HUES48 (cell line): ENCODE results near the gene HAL.
A peak's percentile ranks its signal among the peaks of the same experiment; 100 is the strongest.

Source experiments
- H3K27ac ChIP-seq: one replicate; pipeline ENCODE4 v1.7.0; 2013; ENCODE audit warnings: low read depth, low read length, inconsistent platforms
- H3K27me3 ChIP-seq: 2 replicates; pipeline ENCODE4 v1.6.1; 2013; ENCODE audit warnings: mild to moderate bottlenecking, low read length; ENCODE audit not compliant: control insufficient read depth, insufficient read depth
- H3K36me3 ChIP-seq: 2 replicates; pipeline ENCODE4 v1.6.1; 2013; ENCODE audit warnings: low read length; ENCODE audit not compliant: control insufficient read depth, insufficient read depth
- H3K4me1 ChIP-seq: 2 replicates; pipeline ENCODE4 v1.6.1; 2013; ENCODE audit warnings: mild to moderate bottlenecking, low read length; ENCODE audit not compliant: control insufficient read depth, insufficient read depth
- H3K4me3 ChIP-seq: 2 replicates; pipeline ENCODE4 v1.5.1; 2013; ENCODE audit warnings: mild to moderate bottlenecking, low read depth, low read length
- H3K9ac ChIP-seq: 2 replicates; pipeline ENCODE4 v1.6.1; 2013; ENCODE audit warnings: mild to moderate bottlenecking, low read depth, low read length, moderate library complexity
- H3K9me3 ChIP-seq: 2 replicates; pipeline ENCODE4 v1.6.1; 2013; ENCODE audit warnings: low read length; ENCODE audit not compliant: control insufficient read depth, insufficient read depth

The HAL gene

DNA sequence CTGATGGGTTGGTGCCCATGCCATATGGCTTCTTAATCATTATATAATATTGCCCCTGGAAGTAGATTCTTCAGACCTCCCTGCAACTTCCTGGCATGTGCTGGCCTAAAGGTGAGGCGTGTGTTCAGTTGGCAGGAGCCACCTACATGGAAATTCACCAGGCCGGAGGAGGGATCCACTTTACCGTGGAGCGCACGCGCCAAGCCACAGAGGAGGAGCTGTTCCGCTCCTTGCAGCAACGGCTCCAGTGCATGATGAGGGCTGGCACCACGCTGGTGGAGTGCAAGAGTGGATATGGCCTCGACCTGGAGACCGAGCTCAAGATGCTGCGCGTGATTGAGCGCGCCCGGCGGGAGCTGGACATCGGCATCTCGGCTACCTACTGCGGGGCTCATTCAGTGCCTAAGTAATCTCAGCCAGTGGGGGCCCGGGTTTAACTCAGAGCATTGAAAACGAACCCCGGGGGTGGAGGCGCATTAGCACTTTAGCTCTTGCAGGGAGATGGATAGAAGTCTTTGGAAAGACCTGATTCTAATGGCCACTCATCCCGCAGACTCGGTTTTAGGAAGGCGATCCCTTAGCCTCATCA lies 39.5 kb downstream of the HAL start:
- Histone ChIP-seq H3K27me3 (no peaks in the 10 kb centered on the region), H3K36me3 (no peaks in the 10 kb centered on the region), H3K9ac (no peak overlapping the region), H3K27ac (peak overlapping the region; percentile 42), H3K4me1 (peaks cover 10% of the 10 kb centered on the region; the same call in 1 of the 2 replicates), H3K4me3 (no peak overlapping the region; the same call in 1 of the 2 replicates), H3K9me3 (no peaks in the 10 kb centered on the region)

DNA sequence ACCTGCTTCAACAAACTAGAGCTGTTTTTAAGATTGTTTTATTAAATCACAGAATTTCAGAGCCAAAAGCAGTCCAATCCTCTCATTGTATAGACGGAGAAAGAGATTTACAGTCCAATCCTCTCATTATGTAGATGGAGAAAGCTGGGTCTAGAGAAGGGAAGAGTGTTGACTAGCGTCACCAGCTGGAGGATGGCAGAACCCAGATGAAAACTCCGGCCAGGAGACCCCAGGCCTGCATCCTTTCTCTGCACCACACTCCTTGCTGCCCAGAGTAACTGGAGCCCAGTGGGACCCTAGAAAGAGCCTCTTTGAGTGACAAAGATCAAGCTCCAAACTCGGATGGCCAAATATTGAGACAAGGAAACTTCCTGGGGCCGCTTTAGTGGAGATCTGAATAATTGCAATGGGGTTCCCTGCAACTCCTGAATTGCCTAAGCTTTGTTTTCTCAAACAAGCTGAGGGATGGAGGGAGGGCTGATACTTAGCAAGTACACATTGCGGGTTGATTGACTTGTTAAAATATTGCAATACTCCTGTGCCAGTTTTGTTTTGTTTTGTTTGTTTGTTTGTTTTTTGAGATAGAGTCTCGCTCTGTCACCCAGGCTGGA lies 40.5 kb downstream of the HAL start:
- Histone ChIP-seq H3K36me3 (no peaks in the 10 kb centered on the region), H3K9ac (no peak overlapping the region), H3K27ac (no peak overlapping the region), H3K4me3 (no peak overlapping the region), H3K4me1 (peaks cover 10% of the 10 kb centered on the region; the same call in 1 of the 2 replicates), H3K27me3 (no peaks in the 10 kb centered on the region), H3K9me3 (no peaks in the 10 kb centered on the region)

DNA sequence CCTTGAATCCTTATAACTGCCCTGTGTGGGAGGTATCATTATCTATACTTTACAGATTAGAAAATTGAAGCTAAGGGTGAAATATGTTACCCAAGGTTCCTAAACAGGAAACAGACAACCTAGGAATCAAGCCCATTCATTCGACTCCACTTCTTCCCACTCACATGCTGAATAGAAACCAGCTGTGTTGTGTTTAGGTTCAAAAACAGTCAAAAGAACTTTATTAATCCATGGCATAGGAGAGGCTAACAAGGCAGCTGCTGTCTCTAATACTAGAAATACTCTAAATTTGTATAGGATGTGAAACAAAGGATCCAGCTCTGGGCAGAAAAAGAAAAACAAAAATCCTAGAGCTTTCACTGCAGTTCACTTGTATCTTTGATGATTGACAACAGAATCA lies 43.1 kb downstream of the HAL start:
- H3K9ac ChIP-seq = no peak overlapping the region
- peaks cover 20% of the 10 kb centered on the region for H3K4me1 ChIP-seq
- H3K4me3 ChIP-seq = no peak overlapping the region
- no peaks in the 10 kb centered on the region for H3K27me3 ChIP-seq
- H3K27ac ChIP-seq = no peak overlapping the region
- no peaks in the 10 kb centered on the region for H3K9me3 ChIP-seq
- H3K36me3 ChIP-seq = no peaks in the 10 kb centered on the region

DNA sequence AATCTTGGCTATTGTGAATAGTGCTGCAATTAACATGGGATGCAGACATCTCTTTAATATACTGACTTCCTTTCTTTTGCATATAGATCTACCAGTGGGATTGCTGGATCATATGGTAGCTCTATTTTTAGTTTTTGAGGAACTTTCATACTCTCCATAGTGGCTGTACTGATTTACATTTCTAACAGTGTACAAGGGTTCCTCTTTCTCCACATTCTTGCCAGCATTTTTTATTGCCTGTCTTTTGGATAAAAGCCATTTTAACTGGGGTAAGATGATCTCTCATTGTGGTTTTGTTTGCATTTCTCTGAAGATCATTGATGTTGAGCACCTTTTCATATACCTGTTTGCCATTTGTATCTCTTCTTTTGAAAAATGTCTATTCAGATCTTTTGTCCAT lies 44.6 kb downstream of the HAL start:
- no peak overlapping the region for H3K4me3 ChIP-seq
- no peak overlapping the region for H3K9ac ChIP-seq
- H3K9me3 ChIP-seq = no peaks in the 10 kb centered on the region
- H3K4me1 ChIP-seq = peaks cover 14% of the 10 kb centered on the region
- no peak overlapping the region for H3K27ac ChIP-seq
- no peaks in the 10 kb centered on the region for H3K36me3 ChIP-seq
- H3K27me3 ChIP-seq = no peaks in the 10 kb centered on the region

DNA sequence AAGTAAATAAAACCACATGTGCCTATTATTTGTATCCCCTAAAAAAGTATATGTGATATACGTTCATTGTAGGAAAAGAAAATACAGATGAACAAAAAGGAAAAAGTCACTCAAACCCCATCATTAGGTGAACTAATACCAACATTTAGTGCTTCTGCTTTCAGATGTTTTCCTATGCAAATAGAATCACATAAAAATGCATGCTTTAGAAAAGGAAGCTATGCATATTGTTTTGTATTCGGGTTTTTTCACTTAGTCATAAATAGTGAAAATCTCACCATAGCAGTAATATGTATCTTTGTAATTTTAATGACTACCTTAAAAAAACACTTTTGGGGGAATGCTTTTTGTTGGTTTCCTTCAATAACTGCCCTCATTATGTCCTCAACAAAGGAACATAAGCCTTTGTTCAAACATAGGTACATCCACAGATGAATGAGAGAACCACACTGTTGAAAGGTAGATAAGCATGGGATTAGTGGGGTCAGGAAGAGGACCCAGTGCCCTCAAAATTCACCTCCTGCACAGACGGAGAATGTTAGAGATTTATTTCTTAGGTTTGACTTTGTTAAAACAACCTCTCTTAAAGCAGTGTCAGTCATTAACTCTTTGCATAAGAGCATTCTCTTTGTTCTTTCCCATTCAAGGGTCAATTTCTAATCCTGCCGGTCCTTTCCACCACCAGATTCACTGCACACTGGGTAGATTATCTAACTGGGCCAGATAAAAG lies 46.5 kb downstream of the HAL start:
- Histone ChIP-seq H3K27me3 (peaks cover 8% of the 10 kb centered on the region; the same call in 1 of the 2 replicates), H3K36me3 (no peaks in the 10 kb centered on the region), H3K9me3 (no peaks in the 10 kb centered on the region), H3K4me1 (peaks cover 18% of the 10 kb centered on the region), H3K9ac (no peak overlapping the region), H3K27ac (peak overlapping the region; percentile 18), H3K4me3 (peak overlapping the region; percentile 16; the same call in 1 of the 2 replicates)

DNA sequence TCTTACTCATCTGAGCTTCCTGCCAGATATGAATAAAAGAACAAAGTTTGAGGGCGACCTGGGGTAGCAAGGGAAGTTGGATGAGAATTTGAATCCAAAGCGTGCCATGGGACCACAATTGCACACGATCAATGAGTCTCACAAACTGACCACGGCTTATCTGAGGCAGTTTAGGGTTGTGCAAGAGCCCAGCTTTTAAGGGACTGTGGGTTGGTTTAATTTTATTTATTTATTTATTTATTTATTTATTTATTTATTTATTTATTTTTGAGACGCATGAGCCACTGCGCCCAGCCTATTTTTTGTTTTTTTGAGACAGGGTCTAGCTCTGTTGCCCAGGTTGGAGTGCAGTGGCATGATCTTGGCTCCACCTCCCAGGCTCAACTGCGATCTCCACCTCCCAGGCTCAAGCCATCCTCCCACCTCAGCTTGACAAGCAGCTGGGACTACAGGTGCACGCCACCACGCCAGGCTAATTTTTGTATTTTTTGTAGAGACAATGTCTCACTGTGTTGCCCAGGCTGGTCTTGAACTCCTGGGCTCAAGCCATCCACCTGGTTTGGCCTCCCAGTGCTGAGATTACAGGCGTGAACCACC lies 51.9 kb downstream of the HAL start:
- Histone ChIP-seq H3K9ac (no peak overlapping the region), H3K27me3 (peaks cover 22% of the 10 kb centered on the region), H3K9me3 (no peaks in the 10 kb centered on the region), H3K4me3 (no peak overlapping the region), H3K4me1 (peaks cover 10% of the 10 kb centered on the region), H3K27ac (no peak overlapping the region), H3K36me3 (no peaks in the 10 kb centered on the region)

DNA sequence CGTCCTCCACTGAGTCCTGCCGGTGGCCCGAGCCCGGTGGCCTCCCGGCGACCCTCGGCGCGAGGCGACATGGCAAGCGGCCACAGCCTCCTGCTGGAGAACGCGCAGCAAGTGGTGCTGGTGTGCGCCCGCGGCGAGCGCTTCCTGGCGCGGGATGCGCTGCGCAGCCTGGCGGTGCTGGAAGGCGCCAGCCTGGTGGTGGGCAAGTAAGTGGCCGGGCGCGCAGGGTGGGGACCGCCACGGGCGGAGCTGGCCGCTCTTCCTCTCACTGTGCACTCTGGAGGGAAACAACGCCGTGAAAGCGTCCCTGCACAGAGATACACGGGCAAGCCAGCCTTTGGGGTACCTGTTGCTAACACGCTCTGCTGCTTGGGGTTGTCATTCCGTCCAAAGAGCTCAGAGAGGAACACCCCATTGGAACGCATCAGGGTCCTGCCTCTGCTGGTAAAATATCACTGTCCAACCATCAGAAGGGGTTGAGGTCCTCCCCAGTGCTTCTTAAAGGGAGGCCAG lies 52.8 kb downstream of the HAL start, which contains the start of gene AMDHD1:
TSS of gene AMDHD1 (plus strand) at position 2 of the 513 bp plus-strand sequence. CDS start at position 70, 68 bp downstream.
- Histone ChIP-seq H3K27me3 (peaks cover 22% of the 10 kb centered on the region), H3K4me3 (peak within 1 kb of the TSS; percentile 87), H3K36me3 (no peaks in the 10 kb centered on the region), H3K4me1 (peaks cover 8% of the 10 kb centered on the region), H3K27ac (peak within 1 kb of the TSS; percentile 55), H3K9me3 (no peaks in the 10 kb centered on the region), H3K9ac (0 out of 2 replicates have a peak within 1 kb of the TSS, but pooled peaks have one; percentile 52)

DNA sequence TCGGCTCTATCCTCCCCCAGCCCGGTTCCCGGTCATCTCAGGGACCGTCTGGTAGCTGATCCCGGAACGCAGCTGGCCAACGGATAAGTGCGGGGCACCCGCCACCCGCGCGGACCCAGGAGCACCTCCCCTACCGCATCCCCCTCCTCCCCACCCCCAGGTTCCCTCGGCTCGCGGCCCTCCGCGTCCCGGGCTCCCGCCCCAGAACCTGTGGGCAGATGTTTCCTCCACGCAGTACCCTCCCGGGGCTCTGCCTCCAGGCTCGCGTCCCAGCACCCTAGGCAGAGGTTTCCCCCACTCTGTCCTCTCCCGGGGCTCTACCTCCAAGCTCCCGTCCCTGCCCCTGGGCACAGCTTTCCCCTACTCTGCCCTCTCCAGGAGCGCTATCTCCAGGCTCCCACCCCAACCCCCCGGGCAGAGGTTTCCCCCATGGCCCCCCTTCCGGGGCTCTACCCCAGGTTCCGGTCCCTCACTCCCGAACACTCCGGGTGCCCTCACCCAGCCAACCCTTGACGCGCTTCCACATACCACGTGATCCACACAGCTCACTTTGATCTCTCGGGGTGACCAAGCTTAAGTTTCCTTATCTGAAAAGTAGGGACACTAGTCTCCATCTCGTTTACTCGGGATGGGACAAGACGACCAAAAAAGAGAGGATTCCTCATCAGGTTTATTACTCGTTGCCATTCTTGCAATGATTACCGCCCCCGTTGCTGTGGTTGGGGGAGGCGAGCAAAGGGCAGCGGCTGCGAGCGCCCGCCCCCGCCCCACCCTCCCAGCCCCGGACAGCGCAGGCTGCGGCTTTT lies 53.4 kb downstream of the HAL start, which contains the start of gene CCDC38:
TSS of gene CCDC38 (minus strand) at position 91 of the 806 bp plus-strand sequence. CDS start 6,105 bp downstream, outside the sequence.
- H3K9me3 ChIP-seq = no peaks in the 10 kb centered on the region
- H3K4me3 ChIP-seq = peak within 1 kb of the TSS; percentile 87
- peaks cover 8% of the 10 kb centered on the region for H3K4me1 ChIP-seq
- 0 out of 2 replicates have a peak within 1 kb of the TSS, but pooled peaks have one; percentile 52 for H3K9ac ChIP-seq
- no peaks in the 10 kb centered on the region for H3K36me3 ChIP-seq
- peak within 1 kb of the TSS; percentile 55 for H3K27ac ChIP-seq
- peaks cover 22% of the 10 kb centered on the region for H3K27me3 ChIP-seq

DNA sequence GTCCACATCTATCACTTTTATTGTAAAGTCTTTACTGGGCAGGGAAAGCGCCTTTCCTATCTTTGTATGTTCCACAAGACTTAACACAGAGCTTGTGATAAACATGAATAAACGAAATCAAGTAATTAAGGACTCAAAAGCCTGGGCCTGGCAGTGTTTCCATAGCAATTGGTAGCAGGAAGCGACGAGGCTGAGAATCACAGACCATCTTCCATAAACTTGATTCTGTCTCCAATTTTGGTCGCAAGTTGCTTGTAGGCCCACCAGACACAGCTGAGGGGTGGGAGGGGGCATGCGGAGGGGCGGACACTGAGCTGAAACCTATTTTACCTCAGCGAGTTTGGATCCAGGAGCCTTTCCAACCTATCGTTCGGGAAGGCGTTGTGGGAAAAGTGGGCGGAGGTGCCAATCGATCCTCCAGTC lies 54.0 kb downstream of the HAL start:
- Histone ChIP-seq H3K27me3 (peaks cover 22% of the 10 kb centered on the region), H3K9me3 (no peaks in the 10 kb centered on the region), H3K36me3 (no peaks in the 10 kb centered on the region), H3K27ac (peak overlapping the region; percentile 55), H3K4me1 (peaks cover 8% of the 10 kb centered on the region), H3K9ac (no peak overlapping the region), H3K4me3 (peak overlapping the region; percentile 87)

DNA sequence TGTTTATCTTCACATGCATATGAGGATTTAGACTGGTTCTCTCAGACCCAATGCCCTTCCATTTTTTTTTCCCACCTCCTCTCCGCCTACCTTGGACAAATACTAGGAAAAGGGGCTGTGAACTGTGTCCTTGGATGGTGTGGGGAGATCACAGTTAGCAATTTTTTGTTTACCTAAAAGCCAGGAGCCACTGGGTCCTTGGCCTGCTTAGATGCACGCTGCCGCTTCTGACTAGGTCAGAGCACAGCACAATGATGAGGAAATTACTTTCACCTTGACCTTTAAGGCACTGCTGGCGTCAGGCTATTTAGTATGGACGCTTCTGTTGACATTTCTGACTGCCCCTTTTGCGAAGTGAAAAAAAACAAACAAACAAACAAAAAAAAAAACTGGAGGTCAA lies 55.6 kb downstream of the HAL start:
- no peaks in the 10 kb centered on the region for H3K9me3 ChIP-seq
- H3K36me3 ChIP-seq = no peaks in the 10 kb centered on the region
- no peak overlapping the region for H3K27ac ChIP-seq
- H3K9ac ChIP-seq = no peak overlapping the region
- peaks cover 20% of the 10 kb centered on the region for H3K27me3 ChIP-seq
- no peak overlapping the region for H3K4me3 ChIP-seq
- peaks cover 4% of the 10 kb centered on the region for H3K4me1 ChIP-seq
